Colonic mucosa (tissue), 4 donors: ENCODE data around the gene NLRP5. TPM values are rescaled to one million over a fixed set of nuclear protein-coding genes. Genes with fewer than 3 reads are reported as not detected.

ENCODE experiments used
- DNase-seq: peaks from one replicate; pipeline ENCODE4 v3.0.0-alpha.2; 2020
- H3K27ac ChIP-seq: fragments of 200-600 bp; one replicate; pipeline ENCODE4 v1.8.0; 2021
- H3K27me3 ChIP-seq: fragments of 200-600 bp; one replicate; pipeline ENCODE4 v1.8.0; 2021
- H3K36me3 ChIP-seq: fragments of 200-600 bp; one replicate; pipeline ENCODE4 v1.8.0; 2021
- H3K4me1 ChIP-seq: fragments of 200-600 bp; one replicate; pipeline ENCODE4 v1.8.0; 2021; ENCODE audit warnings: mild to moderate bottlenecking
- H3K4me3 ChIP-seq: fragments of 200-600 bp; one replicate; pipeline ENCODE4 v1.8.0; 2021
- H3K9ac ChIP-seq, 2 donors: one replicate each; pipeline ENCODE4 v1.7.0; 2013; ENCODE audit warnings: control low read depth in 2 of 2, low read depth in 2 of 2, low read length in 2 of 2
- H3K9me3 ChIP-seq: fragments of 200-600 bp; one replicate; pipeline ENCODE4 v1.8.0; 2021
- CTCF ChIP-seq: fragments of 200-600 bp; IDR thresholded peaks from one replicate; pipeline ENCODE4 v1.8.0; 2022; ENCODE audit warnings: antibody characterized with exemption, mild to moderate bottlenecking
- intact Hi-C: fragments of 100-400 bp; cut with DNase I; formaldehyde crosslinking; loops from one replicate; pipeline ENCODE4 v1.14.1; 2022
- total RNA-seq, 2 donors: library from RNA; stranded (reverse); fragmentation: NEBNext Ultra II Directional in 1 of 2; extraction: Animal tissue kit (Norgen Biotek cat#: 25700) in 1 of 2; gene quantifications; one replicate each; pipeline ENCODE4 v1.2.1, GENCODE V29; 2021
- donor health status: healthy.
- donor health status: DM: no; HTN: no; CAD: no.
- donor health status: DM: no; HTN: no; CAD: no.

Gene NLRP5
- total RNA-seq, 2 donors from 2014 or later: not detected

GRCh38 chr19:56076498-56076897 is 89.9 kb downstream of the NLRP5 start:
- Histone ChIP-seq H3K36me3 (no peaks in the 10 kb centered on the region), H3K4me3 (no peak overlapping the region), H3K27me3 (no peaks in the 10 kb centered on the region), H3K4me1 (peaks cover 7% of the 10 kb centered on the region), H3K27ac (no peak overlapping the region), H3K9ac (no peak overlapping the region), H3K9me3 (no peaks in the 10 kb centered on the region)
- peak; percentile 68 for DNase-seq
- intact Hi-C loops: loop anchor here (2.0 to 5.0 kb wide), 2 partner anchors 96 to 176 kb away; no protein-coding TSS in a partner anchor
- peak; percentile 79 for TF ChIP-seq CTCF

- Histone ChIP-seq H3K36me3 (no peaks in the 10 kb centered on the region), H3K27ac (no peak overlapping the region), H3K4me3 (no peak overlapping the region), H3K9me3 (no peaks in the 10 kb centered on the region), H3K9ac (no peak overlapping the region), H3K27me3 (no peaks in the 10 kb centered on the region), H3K4me1 (peaks cover 7% of the 10 kb centered on the region)
- intact Hi-C loops: loop anchor here (5.0 kb wide), 1 partner anchor 173 kb away; no protein-coding TSS in a partner anchor
- DNase-seq: no peak
- TF ChIP-seq CTCF: no peak
Observed at GRCh38 chr19:56079609-56080008, 93.0 kb downstream of the NLRP5 start.

DNA sequence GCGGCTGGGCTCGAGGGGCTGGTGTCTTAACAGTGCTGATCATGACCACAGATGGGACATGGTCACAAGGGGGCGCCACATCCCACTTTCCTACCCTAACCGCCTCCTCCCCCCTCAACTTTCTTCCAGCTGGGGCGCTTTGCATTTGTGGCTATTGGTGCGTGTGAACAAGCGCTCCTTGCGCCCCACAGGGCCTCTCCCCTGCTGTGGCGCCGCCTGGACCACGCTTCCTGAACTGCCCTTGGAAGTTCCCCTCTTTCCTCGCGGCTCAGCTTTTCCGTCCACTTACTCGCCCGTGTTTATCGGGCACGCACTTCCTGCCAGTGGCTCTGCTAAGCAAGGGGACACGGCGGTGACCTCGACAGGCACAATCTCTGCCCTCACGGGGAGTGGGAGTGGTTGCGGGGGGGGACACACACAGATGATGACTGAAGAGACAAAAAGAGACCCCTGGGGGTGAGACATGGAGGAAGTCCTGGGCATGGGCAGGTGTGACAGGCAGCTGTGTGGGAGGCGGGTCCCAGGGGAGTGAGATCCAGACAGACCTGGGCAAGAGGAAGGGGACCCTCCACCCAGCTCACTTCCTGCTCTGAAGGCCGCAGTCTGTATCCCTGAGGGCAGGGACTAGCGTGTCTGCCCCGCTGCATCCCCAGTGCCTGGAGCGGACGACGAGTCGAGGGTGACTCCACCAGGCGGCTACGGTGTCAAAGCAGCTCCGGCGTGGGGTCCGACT is 94.3 kb downstream of the NLRP5 start:
- Histone ChIP-seq H3K27me3 (no peaks in the 10 kb centered on the region), H3K4me3 (peak overlapping the region; percentile 34), H3K36me3 (no peaks in the 10 kb centered on the region), H3K9me3 (no peaks in the 10 kb centered on the region), H3K27ac (no peak overlapping the region), H3K9ac (peak overlapping the region; percentile 54 to 55), H3K4me1 (peaks cover 7% of the 10 kb centered on the region)
- intact Hi-C loops: no loop called here
- peak; percentile 42 for TF ChIP-seq CTCF
- DNase-seq: peak; percentile 82

DNA sequence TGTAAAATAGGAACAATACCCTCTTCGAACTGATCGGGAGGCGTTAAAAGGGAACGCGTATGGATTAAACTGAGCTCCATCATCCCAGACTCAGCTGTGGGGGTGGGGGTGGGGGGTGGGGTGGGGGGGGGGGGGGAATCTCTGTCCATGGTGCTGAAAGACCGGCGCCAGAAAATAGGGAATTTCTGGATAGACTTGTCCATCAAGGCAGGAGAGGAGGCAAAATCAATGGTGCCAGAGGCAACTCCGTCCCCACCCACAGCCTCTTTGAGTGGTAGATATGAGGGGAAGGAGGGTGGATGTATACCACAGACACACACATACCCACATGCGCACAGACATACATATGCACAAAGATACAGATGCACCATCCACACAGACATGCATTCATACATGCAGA is 97.1 kb downstream of the NLRP5 start:
- Histone ChIP-seq H3K4me1 (peaks cover 7% of the 10 kb centered on the region), H3K9ac (no peak overlapping the region), H3K4me3 (no peak overlapping the region), H3K27me3 (no peaks in the 10 kb centered on the region), H3K9me3 (no peaks in the 10 kb centered on the region), H3K36me3 (no peaks in the 10 kb centered on the region), H3K27ac (no peak overlapping the region)
- no peak for DNase-seq
- no peak for TF ChIP-seq CTCF
- intact Hi-C loops: no loop called here

GRCh38 chr19:56084835-56085536 is 98.4 kb downstream of the NLRP5 start:
- H3K9me3 ChIP-seq: no peaks in the 10 kb centered on the region
- H3K4me3 ChIP-seq: no peak overlapping the region
- intact Hi-C loops: no loop called here
- H3K9ac ChIP-seq: no peak overlapping the region
- no peak for DNase-seq
- H3K4me1 ChIP-seq: peaks cover 7% of the 10 kb centered on the region
- H3K27me3 ChIP-seq: no peaks in the 10 kb centered on the region
- no peak overlapping the region for H3K27ac ChIP-seq
- no peak for TF ChIP-seq CTCF
- no peaks in the 10 kb centered on the region for H3K36me3 ChIP-seq
